Karpas-422 (cell line): ENCODE data around the gene NHERF1. TPM values are rescaled to one million over a fixed set of nuclear protein-coding genes. Genes with fewer than 3 reads are reported as not detected.

Experiments used
- DNase-seq: peaks from one replicate; pipeline ENCODE4 v3.0.0-alpha.2; 2015
- H2AFZ ChIP-seq: fragments of 200-600 bp; sonication (generic); 2 replicates; pipeline ENCODE4 v1.6.1; 2014; ENCODE audit warnings: antibody characterized with exemption, low read length, mixed read lengths
- H3K27ac ChIP-seq: fragments of 200-600 bp; sonication (generic); 2 replicates; pipeline ENCODE4 v1.5.1; 2014; ENCODE audit warnings: mild to moderate bottlenecking, low read length, moderate library complexity
- H3K27me3 ChIP-seq: fragments of 200-600 bp; sonication (generic); 2 replicates; pipeline ENCODE4 v1.6.1; 2014; ENCODE audit warnings: low read length, mixed read lengths
- H3K36me3 ChIP-seq: fragments of 200-600 bp; sonication (generic); 2 replicates; pipeline ENCODE4 v1.6.1; 2014; ENCODE audit warnings: low read length, mixed read lengths; ENCODE audit not compliant: insufficient read depth
- H3K4me1 ChIP-seq: fragments of 200-600 bp; sonication (generic); 2 replicates; pipeline ENCODE4 v1.6.1; 2014; ENCODE audit warnings: mild to moderate bottlenecking, low read length, mixed read lengths
- H3K4me2 ChIP-seq: fragments of 200-600 bp; sonication (generic); 2 replicates; pipeline ENCODE4 v1.6.1; 2014; ENCODE audit warnings: low read length, low read depth, mild to moderate bottlenecking; ENCODE audit not compliant: poor library complexity, severe bottlenecking
- H3K4me3 ChIP-seq: fragments of 200-600 bp; sonication (generic); 2 replicates; pipeline ENCODE4 v1.5.1; 2014; ENCODE audit warnings: mild to moderate bottlenecking, antibody characterized with exemption, low read length, mixed read lengths
- H3K79me2 ChIP-seq: fragments of 200-600 bp; sonication (generic); 2 replicates; pipeline ENCODE4 v1.6.1; 2014; ENCODE audit warnings: mild to moderate bottlenecking, low read length, mixed read lengths
- H3K9ac ChIP-seq: fragments of 200-600 bp; sonication (generic); 2 replicates; pipeline ENCODE4 v1.6.0; 2014; ENCODE audit warnings: low read length
- H3K9me2 ChIP-seq: fragments of 200-600 bp; sonication (generic), shearing (Covaris generic); replicated peaks from 2 replicates; pipeline ENCODE4 v1.6.0; 2014; ENCODE audit warnings: mild to moderate bottlenecking, low read length, moderate library complexity; ENCODE audit not compliant: insufficient read depth
- H3K9me3 ChIP-seq: fragments of 300-700, 200-600 bp; sonication (generic); 2 replicates; pipeline ENCODE4 v1.6.1; 2014; ENCODE audit warnings: low read length, mixed read lengths
- H4K20me1 ChIP-seq: fragments of 200-600 bp; sonication (generic); 2 replicates; pipeline ENCODE4 v1.6.1; 2014; ENCODE audit warnings: mild to moderate bottlenecking, antibody characterized with exemption, low read length, low read depth; ENCODE audit not compliant: insufficient read depth
- total RNA-seq: library from RNA; depleted of rRNA; stranded (reverse); fragments of >200 nt; shearing (Covaris generic); gene quantifications from 2 replicates; pipeline ENCODE4 v1.2.3, GENCODE V29; 2014; ENCODE audit warnings: low replicate concordance

The NHERF1 gene
- total RNA-seq, 1 experiment from 2014 or later = 24.4 TPM

- no peak overlapping the region for H2AFZ ChIP-seq
- H3K4me1 ChIP-seq = peaks cover 33% of the 10 kb centered on the region
- H3K79me2 ChIP-seq = peaks cover 93% of the 10 kb centered on the region
- H3K27ac ChIP-seq = no peak overlapping the region
- no peaks in the 10 kb centered on the region for H3K27me3 ChIP-seq
- no peak for DNase-seq
- H3K9ac ChIP-seq = no peak overlapping the region
- no peaks in the 10 kb centered on the region for H3K9me2 ChIP-seq
- no peaks in the 10 kb centered on the region for H3K9me3 ChIP-seq
- H3K4me3 ChIP-seq = no peak overlapping the region
- no peaks in the 10 kb centered on the region for H3K36me3 ChIP-seq
- peaks cover 38% of the 10 kb centered on the region for H4K20me1 ChIP-seq
- H3K4me2 ChIP-seq = peak overlapping the region; percentile 15
Observed at GRCh38 chr17:74757502-74757901, 9.1 kb downstream of the NHERF1 start.

DNA sequence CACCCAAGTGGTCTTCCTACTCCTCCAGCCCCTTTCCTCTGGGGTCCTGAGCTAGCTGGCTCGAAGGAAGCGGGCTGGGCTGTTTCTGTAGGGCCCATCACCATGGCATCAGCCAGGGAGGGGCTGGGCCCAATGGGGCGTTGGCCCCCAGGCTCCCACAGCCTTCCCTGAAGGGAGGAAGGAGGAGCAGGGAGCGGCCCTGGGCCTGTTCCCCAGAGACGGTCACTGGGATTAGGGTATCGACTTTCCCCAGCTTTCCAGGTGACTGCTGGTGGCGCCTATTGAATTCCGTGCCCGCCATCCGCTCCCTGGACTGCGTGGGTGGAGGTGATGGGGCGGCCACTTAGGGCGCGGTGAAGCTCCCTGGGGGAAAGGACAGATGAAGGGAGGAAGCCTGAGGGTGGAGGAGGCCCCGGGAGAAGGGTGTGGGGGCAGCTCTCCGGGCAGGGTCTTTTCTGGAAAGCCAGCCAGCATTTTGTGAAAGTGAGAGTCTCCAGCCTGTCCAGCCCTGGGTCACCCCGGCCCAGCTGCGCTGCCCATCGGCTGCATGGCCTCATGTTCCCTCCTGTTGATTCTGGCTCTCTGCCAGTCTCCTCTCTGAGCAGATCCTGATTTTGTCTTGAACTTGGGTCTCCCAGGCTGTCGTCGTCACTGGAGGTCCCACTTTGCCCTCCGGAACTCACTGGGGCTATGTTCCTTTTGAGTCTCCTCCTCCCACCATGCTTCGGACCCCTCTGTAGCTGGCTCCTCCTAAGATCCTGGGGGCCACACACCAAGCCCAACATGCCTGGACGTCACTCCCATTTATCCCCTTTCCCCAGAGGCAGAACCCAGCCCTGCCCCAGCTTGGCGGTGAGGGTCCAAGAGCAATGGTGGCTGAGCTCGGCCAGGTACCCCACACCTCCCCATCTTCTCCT is 9.8 kb downstream of the NHERF1 start:
- peak overlapping the region; percentile 15 for H3K4me2 ChIP-seq
- H3K27ac ChIP-seq = no peak overlapping the region
- no peaks in the 10 kb centered on the region for H3K27me3 ChIP-seq
- no peak for DNase-seq
- H3K4me1 ChIP-seq = peaks cover 33% of the 10 kb centered on the region
- H3K9ac ChIP-seq = no peak overlapping the region
- no peak overlapping the region for H3K4me3 ChIP-seq
- H3K9me2 ChIP-seq = no peaks in the 10 kb centered on the region
- no peaks in the 10 kb centered on the region for H3K36me3 ChIP-seq
- H3K9me3 ChIP-seq = no peaks in the 10 kb centered on the region
- peaks cover 38% of the 10 kb centered on the region for H4K20me1 ChIP-seq
- no peak overlapping the region for H2AFZ ChIP-seq
- H3K79me2 ChIP-seq = peaks cover 91% of the 10 kb centered on the region

- Histone ChIP-seq H2AFZ (no peak overlapping the region), H3K4me1 (peaks cover 35% of the 10 kb centered on the region), H3K4me3 (no peak overlapping the region), H3K9me2 (no peaks in the 10 kb centered on the region), H3K27ac (no peak overlapping the region), H3K36me3 (no peaks in the 10 kb centered on the region), H3K27me3 (no peaks in the 10 kb centered on the region), H3K79me2 (peaks cover 88% of the 10 kb centered on the region), H3K9me3 (no peaks in the 10 kb centered on the region), H4K20me1 (peaks cover 38% of the 10 kb centered on the region), H3K9ac (no peak overlapping the region), H3K4me2 (no peak overlapping the region)
- no peak for DNase-seq
Observed at GRCh38 chr17:74758848-74759168, 10.4 kb downstream of the NHERF1 start.

DNA sequence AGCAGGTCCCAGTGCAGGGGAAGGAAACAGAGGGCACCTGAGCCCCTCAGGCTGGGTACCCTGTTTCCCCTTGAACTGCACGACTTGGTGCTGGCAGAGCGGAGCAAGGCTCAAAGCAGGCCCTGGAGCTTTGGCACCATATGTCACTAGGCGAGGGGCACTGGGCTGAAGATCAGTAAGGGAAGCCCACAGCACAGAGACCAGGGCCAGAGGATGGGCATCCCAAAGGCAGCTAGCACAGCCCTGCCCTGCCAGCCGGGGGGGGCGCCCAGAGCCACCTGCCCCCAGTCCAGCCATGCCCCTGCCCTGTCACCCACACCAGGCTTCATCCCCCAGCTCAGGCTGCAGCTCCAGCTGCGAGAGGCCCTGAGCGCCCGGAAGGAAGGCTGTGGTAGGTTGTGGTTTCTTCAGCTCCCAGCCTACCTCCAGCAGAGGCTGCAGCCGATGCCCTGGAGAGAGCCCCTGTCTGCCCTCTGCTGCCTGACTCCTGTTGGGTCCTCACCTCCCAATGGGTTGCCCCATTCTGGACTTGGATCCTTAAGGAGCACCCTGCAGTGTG is 10.9 kb downstream of the NHERF1 start:
- no peak for DNase-seq
- no peaks in the 10 kb centered on the region for H3K36me3 ChIP-seq
- H3K9ac ChIP-seq = no peak overlapping the region
- H3K4me2 ChIP-seq = no peak overlapping the region
- no peak overlapping the region for H2AFZ ChIP-seq
- H3K9me2 ChIP-seq = no peaks in the 10 kb centered on the region
- no peaks in the 10 kb centered on the region for H3K9me3 ChIP-seq
- H3K27ac ChIP-seq = no peak overlapping the region
- H3K4me3 ChIP-seq = no peak overlapping the region
- peaks cover 83% of the 10 kb centered on the region for H3K79me2 ChIP-seq
- no peaks in the 10 kb centered on the region for H3K27me3 ChIP-seq
- peaks cover 38% of the 10 kb centered on the region for H4K20me1 ChIP-seq
- peaks cover 38% of the 10 kb centered on the region for H3K4me1 ChIP-seq

DNA sequence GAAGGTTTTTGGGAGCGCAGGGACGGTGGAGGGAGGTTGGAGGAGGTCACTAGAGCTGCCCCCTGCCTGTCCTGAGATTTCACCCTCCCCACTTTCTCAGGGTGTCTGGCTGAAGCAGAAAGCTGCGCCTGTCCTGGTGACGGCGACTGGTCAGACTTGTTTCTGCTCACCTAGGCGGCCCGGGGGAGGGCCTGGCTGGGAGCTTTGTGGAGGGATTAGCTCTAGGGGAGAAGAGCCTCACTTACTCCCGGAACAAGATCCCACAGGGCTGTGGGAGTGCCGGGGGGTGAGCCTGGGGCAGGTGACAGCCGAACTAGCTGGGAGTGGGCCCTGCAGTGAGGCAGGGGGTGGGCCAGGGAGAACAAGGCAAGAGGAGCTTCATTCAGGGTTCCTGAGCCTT is 11.5 kb downstream of the NHERF1 start:
- Histone ChIP-seq H2AFZ (no peak overlapping the region), H3K9me3 (no peaks in the 10 kb centered on the region), H3K9me2 (no peaks in the 10 kb centered on the region), H3K27me3 (no peaks in the 10 kb centered on the region), H3K79me2 (peaks cover 77% of the 10 kb centered on the region), H4K20me1 (peaks cover 38% of the 10 kb centered on the region), H3K4me3 (no peak overlapping the region), H3K27ac (no peak overlapping the region), H3K9ac (no peak overlapping the region), H3K4me2 (no peak overlapping the region), H3K4me1 (peaks cover 38% of the 10 kb centered on the region), H3K36me3 (no peaks in the 10 kb centered on the region)
- DNase-seq = no peak

GRCh38 chr17:74760404-74761105 is 12.1 kb downstream of the NHERF1 start:
- H3K36me3 ChIP-seq = no peaks in the 10 kb centered on the region
- no peak overlapping the region for H3K4me2 ChIP-seq

GRCh38 chr17:74761419-74761818 is 13.0 kb downstream of the NHERF1 start:
- no peak overlapping the region for H3K9ac ChIP-seq
- no peaks in the 10 kb centered on the region for H3K9me2 ChIP-seq
- peaks cover 38% of the 10 kb centered on the region for H4K20me1 ChIP-seq
- H3K4me2 ChIP-seq = no peak overlapping the region
- no peaks in the 10 kb centered on the region for H3K27me3 ChIP-seq
- H3K36me3 ChIP-seq = no peaks in the 10 kb centered on the region
- no peak overlapping the region for H3K27ac ChIP-seq
- H2AFZ ChIP-seq = no peak overlapping the region
- H3K79me2 ChIP-seq = peaks cover 64% of the 10 kb centered on the region
- no peak overlapping the region for H3K4me3 ChIP-seq
- no peak for DNase-seq
- H3K9me3 ChIP-seq = no peaks in the 10 kb centered on the region
- H3K4me1 ChIP-seq = peaks cover 30% of the 10 kb centered on the region

More at GRCh38 chr17:74760404-74761105, 12.1 kb downstream of the NHERF1 start:
- H3K9me2 ChIP-seq = no peaks in the 10 kb centered on the region
- no peak overlapping the region for H2AFZ ChIP-seq
- H4K20me1 ChIP-seq = peaks cover 38% of the 10 kb centered on the region
- no peaks in the 10 kb centered on the region for H3K9me3 ChIP-seq
- no peak overlapping the region for H3K4me3 ChIP-seq
- peaks cover 32% of the 10 kb centered on the region for H3K4me1 ChIP-seq
- no peak overlapping the region for H3K9ac ChIP-seq
- no peak for DNase-seq
- peaks cover 71% of the 10 kb centered on the region for H3K79me2 ChIP-seq
- H3K27me3 ChIP-seq = no peaks in the 10 kb centered on the region
- no peak overlapping the region for H3K27ac ChIP-seq

DNA sequence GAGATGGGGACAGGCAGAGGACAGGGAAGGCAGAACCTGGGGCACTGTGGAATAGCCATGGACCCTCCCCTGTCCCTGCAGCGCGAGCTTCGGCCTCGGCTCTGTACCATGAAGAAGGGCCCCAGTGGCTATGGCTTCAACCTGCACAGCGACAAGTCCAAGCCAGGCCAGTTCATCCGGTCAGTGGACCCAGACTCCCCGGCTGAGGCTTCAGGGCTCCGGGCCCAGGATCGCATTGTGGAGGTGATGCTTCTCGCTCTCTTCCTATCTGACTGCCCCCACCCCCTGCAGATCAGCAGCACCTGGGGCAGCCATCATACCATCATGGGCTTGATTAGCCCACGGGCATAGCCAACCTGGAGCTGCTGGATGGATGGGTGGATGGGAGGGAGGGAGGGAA is 13.5 kb downstream of the NHERF1 start:
- no peak overlapping the region for H3K4me2 ChIP-seq
- H3K36me3 ChIP-seq = no peaks in the 10 kb centered on the region
- H3K27me3 ChIP-seq = no peaks in the 10 kb centered on the region
- H3K9me3 ChIP-seq = no peaks in the 10 kb centered on the region
- H4K20me1 ChIP-seq = peaks cover 33% of the 10 kb centered on the region
- no peak overlapping the region for H3K9ac ChIP-seq
- no peak overlapping the region for H2AFZ ChIP-seq
- no peak overlapping the region for H3K27ac ChIP-seq
- no peak for DNase-seq
- H3K9me2 ChIP-seq = no peaks in the 10 kb centered on the region
- H3K79me2 ChIP-seq = peaks cover 59% of the 10 kb centered on the region
- peaks cover 25% of the 10 kb centered on the region for H3K4me1 ChIP-seq
- H3K4me3 ChIP-seq = no peak overlapping the region
